Keratinocyte (primary cell): ENCODE data around the gene SMPDL3A. TPM values are rescaled to one million over a fixed set of nuclear protein-coding genes. Genes with fewer than 3 reads are reported as not detected.

Source experiments
- DNase-seq: peaks from one replicate; pipeline ENCODE4 v3.0.0-alpha.2; 2011; ENCODE audit warnings: low read depth, missing footprints, low spot score
- FAIRE-seq: peaks from 2 replicates; lab custom pipeline; 2011; peaks lifted over from hg19 to GRCh38; lab: Jason Lieb, UNC
- H2AFZ ChIP-seq: 2 replicates; pipeline ENCODE4 v1.6.0; 2012; ENCODE audit warnings: low read length, control low read depth, inconsistent platforms; ENCODE audit not compliant: control insufficient read depth
- H3K27ac ChIP-seq: 2 replicates; pipeline ENCODE4 v1.5.1; 2011; ENCODE audit warnings: low read length; ENCODE audit not compliant: control insufficient read depth, insufficient read depth
- H3K27me3 ChIP-seq: 3 replicates; pipeline ENCODE4 v1.6.0; 2011; ENCODE audit warnings: low read length; ENCODE audit not compliant: control insufficient read depth, insufficient read depth; ENCODE audit errors: extremely low read depth
- H3K36me3 ChIP-seq, 2 experiments: 2 replicates in 1 of 2; 3 replicates in 1 of 2; pipeline ENCODE4 v1.5.1; 2011; ENCODE audit warnings: low read length in 2 of 2, mild to moderate bottlenecking in 1 of 2; ENCODE audit not compliant: control insufficient read depth in 2 of 2, insufficient read depth in 2 of 2; ENCODE audit errors: extremely low read depth in 1 of 2
- H3K4me1 ChIP-seq: 3 replicates; pipeline ENCODE4 v1.5.1; 2011; ENCODE audit warnings: low read length; ENCODE audit not compliant: control insufficient read depth, insufficient read depth; ENCODE audit errors: extremely low read depth
- H3K4me2 ChIP-seq: 3 replicates; pipeline ENCODE4 v1.6.0; 2011; ENCODE audit warnings: low read depth, low read length; ENCODE audit not compliant: control insufficient read depth, insufficient read depth; ENCODE audit errors: extremely low read depth
- H3K4me3 ChIP-seq, 3 experiments: fragments of 200-600 bp in 1 of 3; sonication (generic) in 1 of 3; 2 replicates in 2 of 3; 3 replicates in 1 of 3; pipeline ENCODE4 v1.5.1; 2011 to 2016; ENCODE audit warnings: low read length in 3 of 3, mild to moderate bottlenecking in 3 of 3, control low read depth in 2 of 3, inconsistent platforms in 1 of 3, low read depth in 1 of 3, mixed read lengths in 1 of 3, mixed run types in 1 of 3, moderate library complexity in 1 of 3; ENCODE audit not compliant: control insufficient read depth in 2 of 3, insufficient read depth in 2 of 3; ENCODE audit errors: extremely low read depth in 1 of 3
- H3K79me2 ChIP-seq: 2 replicates; pipeline ENCODE4 v1.6.0; 2012; ENCODE audit warnings: low read length; ENCODE audit not compliant: control insufficient read depth, insufficient read depth
- H3K9ac ChIP-seq: 3 replicates; pipeline ENCODE4 v1.6.0; 2011; ENCODE audit warnings: low read length; ENCODE audit not compliant: control insufficient read depth, insufficient read depth; ENCODE audit errors: extremely low read depth
- H3K9me1 ChIP-seq: 3 replicates; pipeline ENCODE4 v1.6.0; 2011; ENCODE audit warnings: low read length; ENCODE audit not compliant: control insufficient read depth, insufficient read depth; ENCODE audit errors: extremely low read depth
- H3K9me3 ChIP-seq: 2 replicates; pipeline ENCODE4 v1.5.1; 2012; ENCODE audit warnings: low read depth, low read length; ENCODE audit not compliant: control insufficient read depth
- H4K20me1 ChIP-seq: 3 replicates; pipeline ENCODE4 v1.6.0; 2011; ENCODE audit warnings: low read length; ENCODE audit not compliant: control insufficient read depth, insufficient read depth; ENCODE audit errors: extremely low read depth
- EZH2 ChIP-seq: IDR thresholded peaks from one replicate; pipeline ENCODE4 v1.6.1; 2012; ENCODE audit warnings: inconsistent platforms, mild to moderate bottlenecking, low read length, moderate library complexity
- dilution Hi-C: fragments of 300-500 bp; cut with MboI; formaldehyde crosslinking; loops from one replicate; pipeline ENCODE4 v1.7.0; 2020; ENCODE audit warnings: low sequenced_read_pairs; ENCODE audit not compliant: extremely low pct_ligation_motif_present
- polyA plus RNA-seq, 5 experiments: library from polyadenylated mRNA; depleted of rRNA in 3 of 5; stranded (reverse) in 3 of 5; stranded (forward) in 1 of 5; unstranded in 1 of 5; fragments of >200 nt; gene quantifications; 1 replicate in 1 of 5; 2 replicates in 3 of 5; 3 replicates in 1 of 5; pipeline versions ENCODE4 v1.2.1 to v1.2.3, GENCODE V29; 2011 to 2012; ENCODE audit warnings: missing spikeins in 2 of 5, low read depth in 1 of 5, low replicate concordance in 1 of 5
- TF ChIP-seq, protein P1 (sequence below), 3 experiments: IDR thresholded peaks in 1 of 3; conservative IDR thresholded peaks in 1 of 3; optimal IDR thresholded peaks in 1 of 3; 2 replicates in 2 of 3; 3 replicates in 1 of 3; pipeline versions ENCODE3 to v1.5.1; 2011; ENCODE audit warnings: low read length in 3 of 3, mild to moderate bottlenecking in 3 of 3, moderate library complexity in 2 of 3, control low read depth in 1 of 3, inconsistent platforms in 1 of 3; ENCODE audit not compliant: insufficient read depth in 2 of 3; ENCODE audit errors: extremely low read depth in 1 of 3

Gene SMPDL3A
- polyA plus RNA-seq, 1 donor (not counting 4 experiments of a cell fraction or from before 2014, with no cell fraction given), result 10.8 TPM

DNA sequence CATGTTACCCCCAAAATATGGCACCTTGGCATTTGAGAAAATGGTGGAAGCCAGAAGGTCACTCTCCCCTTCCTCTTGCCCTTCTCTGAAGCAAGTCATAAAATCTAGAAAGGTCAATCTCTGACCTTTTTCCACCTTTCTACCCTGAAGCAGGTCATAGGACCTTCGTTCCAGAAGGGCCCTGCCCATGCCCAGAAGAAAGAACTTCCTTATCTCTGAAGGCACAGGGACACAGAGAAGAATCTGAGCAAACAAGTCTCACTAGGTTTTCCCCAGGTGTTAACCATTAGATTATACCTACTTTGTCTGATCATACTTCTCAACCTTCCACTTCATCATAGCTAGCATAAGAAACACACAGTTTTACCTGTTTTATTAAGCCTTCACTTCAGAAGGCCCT is 42.5 kb downstream of the SMPDL3A start:
- Histone ChIP-seq H3K4me3 (no peak overlapping the region), H3K4me1 (no peaks in the 10 kb centered on the region), H2AFZ (no peak overlapping the region), H4K20me1 (no peaks in the 10 kb centered on the region), H3K9ac (no peak overlapping the region), H3K9me3 (no peaks in the 10 kb centered on the region), H3K36me3 (no peaks in the 10 kb centered on the region), H3K27me3 (no peaks in the 10 kb centered on the region), H3K79me2 (no peaks in the 10 kb centered on the region), H3K9me1 (no peaks in the 10 kb centered on the region), H3K27ac (no peak overlapping the region), H3K4me2 (no peak overlapping the region)
- FAIRE-seq (no peak), DNase-seq (no peak)
- dilution Hi-C loops, result no loop called here
- TF ChIP-seq EZH2, result no peak
- TF ChIP-seq, protein P1, sequence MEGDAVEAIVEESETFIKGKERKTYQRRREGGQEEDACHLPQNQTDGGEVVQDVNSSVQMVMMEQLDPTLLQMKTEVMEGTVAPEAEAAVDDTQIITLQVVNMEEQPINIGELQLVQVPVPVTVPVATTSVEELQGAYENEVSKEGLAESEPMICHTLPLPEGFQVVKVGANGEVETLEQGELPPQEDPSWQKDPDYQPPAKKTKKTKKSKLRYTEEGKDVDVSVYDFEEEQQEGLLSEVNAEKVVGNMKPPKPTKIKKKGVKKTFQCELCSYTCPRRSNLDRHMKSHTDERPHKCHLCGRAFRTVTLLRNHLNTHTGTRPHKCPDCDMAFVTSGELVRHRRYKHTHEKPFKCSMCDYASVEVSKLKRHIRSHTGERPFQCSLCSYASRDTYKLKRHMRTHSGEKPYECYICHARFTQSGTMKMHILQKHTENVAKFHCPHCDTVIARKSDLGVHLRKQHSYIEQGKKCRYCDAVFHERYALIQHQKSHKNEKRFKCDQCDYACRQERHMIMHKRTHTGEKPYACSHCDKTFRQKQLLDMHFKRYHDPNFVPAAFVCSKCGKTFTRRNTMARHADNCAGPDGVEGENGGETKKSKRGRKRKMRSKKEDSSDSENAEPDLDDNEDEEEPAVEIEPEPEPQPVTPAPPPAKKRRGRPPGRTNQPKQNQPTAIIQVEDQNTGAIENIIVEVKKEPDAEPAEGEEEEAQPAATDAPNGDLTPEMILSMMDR (optimal IDR thresholded peaks at IDR 0.05 in 1 of 3, IDR thresholded peaks at IDR 0.05 in 1 of 3, conservative IDR thresholded peaks at IDR 0.05 in 1 of 3; ENCODE audit: extremely low read depth in 1 of 3, insufficient read depth in 2 of 3, low read length in 3 of 3), result no peak

DNA sequence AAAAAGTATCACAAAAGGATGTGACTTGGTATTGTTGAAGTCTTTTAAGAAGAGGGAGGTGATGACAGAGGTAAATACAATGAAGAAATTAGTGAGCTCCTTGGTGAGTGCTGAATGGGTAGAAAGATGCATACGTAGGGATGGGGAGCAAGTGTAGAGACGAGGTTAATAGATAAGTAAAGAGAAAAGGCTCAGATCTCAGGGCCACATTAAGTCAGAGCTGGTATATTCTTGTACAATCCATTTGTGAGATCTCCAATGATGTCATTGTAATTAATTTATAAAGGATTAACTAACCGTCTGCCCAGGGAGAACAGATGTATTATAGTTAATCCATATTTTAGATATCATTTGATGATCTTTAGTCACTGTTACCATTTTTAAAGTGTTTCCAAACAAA is 43.4 kb downstream of the SMPDL3A start:
- dilution Hi-C loops, result no loop called here
- Histone ChIP-seq H3K36me3 (no peaks in the 10 kb centered on the region), H3K27me3 (no peaks in the 10 kb centered on the region), H3K9me1 (no peaks in the 10 kb centered on the region), H2AFZ (no peak overlapping the region), H3K4me3 (no peak overlapping the region), H3K4me2 (no peak overlapping the region), H3K79me2 (no peaks in the 10 kb centered on the region), H3K9ac (no peak overlapping the region), H3K27ac (no peak overlapping the region), H3K4me1 (no peaks in the 10 kb centered on the region), H3K9me3 (no peaks in the 10 kb centered on the region), H4K20me1 (no peaks in the 10 kb centered on the region)
- TF ChIP-seq EZH2, result no peak
- FAIRE-seq (no peak), DNase-seq (no peak)

DNA sequence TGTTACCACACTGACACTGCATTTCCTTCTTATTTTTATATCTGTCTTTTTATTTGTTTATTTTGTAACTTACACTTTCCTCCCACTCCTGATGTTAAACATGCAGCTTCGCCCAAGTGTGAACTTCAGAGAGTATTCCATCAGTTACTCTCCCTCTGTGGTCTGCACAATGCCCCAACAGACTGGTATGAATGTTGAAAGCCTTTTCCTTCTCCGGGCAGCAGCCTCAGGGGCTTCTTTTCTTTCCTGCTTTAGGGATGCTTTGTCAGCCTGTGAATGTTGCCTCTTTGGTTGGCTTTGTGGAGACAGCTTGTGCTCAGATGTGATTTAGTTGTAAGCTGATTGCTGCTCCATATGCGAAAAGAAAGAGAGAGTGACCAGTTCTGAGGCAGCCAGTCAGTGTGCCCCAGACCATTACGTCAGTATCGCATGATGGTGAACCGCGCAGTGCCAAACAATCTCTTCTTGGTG is 44.0 kb downstream of the SMPDL3A start:
- H2AFZ ChIP-seq, result no peak overlapping the region
- H3K4me2 ChIP-seq, result no peak overlapping the region
- H3K36me3 ChIP-seq, result no peaks in the 10 kb centered on the region
- TF ChIP-seq, protein P1 (optimal IDR thresholded peaks at IDR 0.05 in 1 of 3, IDR thresholded peaks at IDR 0.05 in 1 of 3, conservative IDR thresholded peaks at IDR 0.05 in 1 of 3; ENCODE audit: extremely low read depth in 1 of 3, insufficient read depth in 2 of 3, low read length in 3 of 3), result no peak
- no peak for TF ChIP-seq EZH2
- no peaks in the 10 kb centered on the region for H3K79me2 ChIP-seq
- H3K27ac ChIP-seq, result no peak overlapping the region
- H3K4me1 ChIP-seq, result no peaks in the 10 kb centered on the region
- dilution Hi-C loops, result no loop called here
- DNase-seq, result no peak
- H4K20me1 ChIP-seq, result no peaks in the 10 kb centered on the region
- FAIRE-seq, result no peak
- H3K9me1 ChIP-seq, result no peaks in the 10 kb centered on the region
- no peak overlapping the region for H3K4me3 ChIP-seq
- no peak overlapping the region for H3K9ac ChIP-seq
- no peaks in the 10 kb centered on the region for H3K9me3 ChIP-seq
- H3K27me3 ChIP-seq, result no peaks in the 10 kb centered on the region
